PFSK-1 (cell line): ENCODE data around the gene SMARCA1.

Experiments
- FOXP2 ChIP-seq: optimal IDR thresholded peaks from 2 replicates; pipeline ENCODE3; 2011; ENCODE audit warnings: borderline replicate concordance, control low read depth, inconsistent platforms; ENCODE audit not compliant: insufficient read depth; ENCODE audit errors: extremely low read length, extremely low read depth
- POLR2AphosphoS5 ChIP-seq: IDR thresholded peaks from 2 replicates; pipeline ENCODE4 v1.6.1; 2012; ENCODE audit warnings: low read depth, mild to moderate bottlenecking, control low read depth, low read length, moderate library complexity
- REST ChIP-seq, 2 experiments: IDR thresholded peaks; 2 replicates each; pipeline versions ENCODE4 v1.6.1 to v1.8.0; 2011 to 2012; ENCODE audit warnings: low read depth in 2 of 2, low read length in 2 of 2, control low read depth in 1 of 2, inconsistent platforms in 1 of 2, mild to moderate bottlenecking in 1 of 2, moderate library complexity in 1 of 2; ENCODE audit not compliant: insufficient read depth in 1 of 2
- SIN3A ChIP-seq: IDR thresholded peaks from 2 replicates; pipeline ENCODE4 v1.6.1; 2012; ENCODE audit warnings: mild to moderate bottlenecking, low read length, moderate library complexity, borderline replicate concordance; ENCODE audit not compliant: insufficient read depth
- TAF1 ChIP-seq: IDR thresholded peaks from 2 replicates; pipeline ENCODE4 v1.6.1; 2012; ENCODE audit warnings: low read length, control low read depth, borderline replicate concordance; ENCODE audit not compliant: insufficient read depth

The SMARCA1 gene

GRCh38 chrX:129497146-129497843 lies 26.0 kb downstream of the SMARCA1 start:
- TF ChIP-seq REST (IDR thresholded peaks at IDR 0.05; ENCODE audit: insufficient read depth in 1 of 2, low read depth in 2 of 2, low read length in 2 of 2) (no peak), FOXP2 (no peak), SIN3A (no peak), TAF1 (no peak), POLR2AphosphoS5 (no peak)

GRCh38 chrX:129496625-129497024 lies 26.7 kb downstream of the SMARCA1 start:
- no peak for TF ChIP-seq REST (IDR thresholded peaks at IDR 0.05; ENCODE audit: insufficient read depth in 1 of 2, low read depth in 2 of 2, low read length in 2 of 2)

- no peak for TF ChIP-seq REST (IDR thresholded peaks at IDR 0.05; ENCODE audit: insufficient read depth in 1 of 2, low read depth in 2 of 2, low read length in 2 of 2)
- no peak for TF ChIP-seq TAF1
- no peak for TF ChIP-seq POLR2AphosphoS5
- no peak for TF ChIP-seq FOXP2
- TF ChIP-seq SIN3A: no peak
Observed at GRCh38 chrX:129495900-129496299, 27.4 kb downstream of the SMARCA1 start.

- TF ChIP-seq REST (IDR thresholded peaks at IDR 0.05; ENCODE audit: insufficient read depth in 1 of 2, low read depth in 2 of 2, low read length in 2 of 2) (no peak), POLR2AphosphoS5 (no peak), SIN3A (no peak), FOXP2 (no peak), TAF1 (no peak)
Observed at GRCh38 chrX:129494887-129495286, 28.4 kb downstream of the SMARCA1 start.

- TF ChIP-seq REST (IDR thresholded peaks at IDR 0.05; ENCODE audit: insufficient read depth in 1 of 2, low read depth in 2 of 2, low read length in 2 of 2): no peak
- TF ChIP-seq POLR2AphosphoS5: no peak
- TF ChIP-seq TAF1: no peak
- TF ChIP-seq SIN3A: no peak
- no peak for TF ChIP-seq FOXP2
Observed at GRCh38 chrX:129493643-129494042, 29.6 kb downstream of the SMARCA1 start.
